Neuron (in vitro differentiated cells): ENCODE measurements around the gene CRYGS.
"Not testable (repeated sequence)": the region's sequence is repeated elsewhere in the genome, so short reads cannot be mapped to it uniquely, and the experiment has no call there.

Source experiments
- H2AFZ ChIP-seq: one replicate; pipeline ENCODE4 v1.6.1; 2013; ENCODE audit warnings: low read depth, mild to moderate bottlenecking, inconsistent platforms, low read length, moderate library complexity
- H3K27me3 ChIP-seq: one replicate; pipeline ENCODE4 v1.6.1; 2013; ENCODE audit warnings: low read length; ENCODE audit not compliant: insufficient read depth
- H3K36me3 ChIP-seq: one replicate; pipeline ENCODE4 v1.6.1; 2013; ENCODE audit warnings: low read length; ENCODE audit not compliant: insufficient read depth
- H3K4me1 ChIP-seq: one replicate; pipeline ENCODE4 v1.6.1; 2013; ENCODE audit warnings: low read length; ENCODE audit not compliant: insufficient read depth
- H3K4me3 ChIP-seq: 2 replicates; pipeline ENCODE4 v1.5.1; 2013; ENCODE audit warnings: mild to moderate bottlenecking, low read length, moderate library complexity
- H3K9me3 ChIP-seq: one replicate; pipeline ENCODE4 v1.6.1; 2013; ENCODE audit warnings: low read length

Gene CRYGS

DNA sequence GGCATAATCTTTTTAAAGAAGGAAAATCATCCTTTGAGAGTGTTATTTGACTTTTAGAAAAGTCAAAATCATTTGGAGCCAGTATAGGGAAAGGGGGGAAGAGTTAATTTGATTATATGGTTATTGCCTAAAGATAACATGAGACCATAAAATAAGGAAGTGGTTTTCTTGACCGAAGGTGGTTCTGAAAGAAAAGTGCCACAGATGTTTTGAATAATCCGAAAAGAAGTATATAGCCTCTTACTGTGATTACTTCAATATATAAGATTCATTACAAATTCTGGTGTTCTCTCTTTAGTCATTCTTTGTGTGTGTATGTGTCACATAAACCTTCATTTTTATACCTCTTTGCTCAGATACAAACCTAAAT is 27.4 kb upstream of the CRYGS start:
- Histone ChIP-seq H3K9me3 (no peaks in the 10 kb centered on the region), H2AFZ (no peak overlapping the region), H3K4me1 (peaks cover 24% of the 10 kb centered on the region), H3K4me3 (peak overlapping the region; percentile 61), H3K27me3 (no peaks in the 10 kb centered on the region), H3K36me3 (peaks cover 36% of the 10 kb centered on the region)

DNA sequence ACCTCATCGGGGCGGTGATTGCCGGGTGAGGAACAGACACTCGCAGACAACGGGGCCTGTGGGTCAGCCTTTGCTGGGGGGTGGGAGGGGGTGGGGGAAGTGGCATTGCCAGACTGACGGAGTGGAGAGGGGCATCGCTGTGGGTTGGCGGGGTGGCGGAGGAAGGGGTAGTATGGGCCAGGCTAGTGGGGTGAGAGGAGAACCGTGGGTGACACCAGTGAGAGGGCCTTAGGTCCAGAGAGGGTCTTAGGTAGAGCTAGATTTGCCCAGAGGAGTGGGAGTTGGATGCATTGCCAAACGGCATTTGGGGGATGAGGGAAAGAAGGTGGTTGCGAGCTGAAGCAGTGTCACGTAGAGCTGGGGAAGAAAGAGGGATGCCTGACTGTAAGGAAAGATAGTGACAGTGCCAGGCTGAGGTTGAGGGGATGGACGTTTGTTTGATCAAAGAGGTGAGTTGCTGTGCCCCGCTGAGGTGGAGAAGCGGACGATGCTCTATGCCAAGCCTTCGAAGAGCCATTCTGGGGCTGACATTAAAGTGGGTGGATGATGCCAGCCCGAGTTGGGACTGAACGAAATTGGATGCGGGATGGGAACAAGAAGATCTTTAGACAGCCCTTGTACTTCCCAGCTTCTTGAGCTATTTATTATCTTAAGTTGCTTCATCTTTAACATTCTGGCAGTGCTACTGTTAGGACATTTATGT is 26.9 kb upstream of the CRYGS start:
- Histone ChIP-seq H2AFZ (peak overlapping the region; percentile 36), H3K36me3 (peaks cover 31% of the 10 kb centered on the region), H3K4me1 (peaks cover 29% of the 10 kb centered on the region), H3K9me3 (no peaks in the 10 kb centered on the region), H3K27me3 (no peaks in the 10 kb centered on the region), H3K4me3 (peak overlapping the region; percentile 61)

DNA sequence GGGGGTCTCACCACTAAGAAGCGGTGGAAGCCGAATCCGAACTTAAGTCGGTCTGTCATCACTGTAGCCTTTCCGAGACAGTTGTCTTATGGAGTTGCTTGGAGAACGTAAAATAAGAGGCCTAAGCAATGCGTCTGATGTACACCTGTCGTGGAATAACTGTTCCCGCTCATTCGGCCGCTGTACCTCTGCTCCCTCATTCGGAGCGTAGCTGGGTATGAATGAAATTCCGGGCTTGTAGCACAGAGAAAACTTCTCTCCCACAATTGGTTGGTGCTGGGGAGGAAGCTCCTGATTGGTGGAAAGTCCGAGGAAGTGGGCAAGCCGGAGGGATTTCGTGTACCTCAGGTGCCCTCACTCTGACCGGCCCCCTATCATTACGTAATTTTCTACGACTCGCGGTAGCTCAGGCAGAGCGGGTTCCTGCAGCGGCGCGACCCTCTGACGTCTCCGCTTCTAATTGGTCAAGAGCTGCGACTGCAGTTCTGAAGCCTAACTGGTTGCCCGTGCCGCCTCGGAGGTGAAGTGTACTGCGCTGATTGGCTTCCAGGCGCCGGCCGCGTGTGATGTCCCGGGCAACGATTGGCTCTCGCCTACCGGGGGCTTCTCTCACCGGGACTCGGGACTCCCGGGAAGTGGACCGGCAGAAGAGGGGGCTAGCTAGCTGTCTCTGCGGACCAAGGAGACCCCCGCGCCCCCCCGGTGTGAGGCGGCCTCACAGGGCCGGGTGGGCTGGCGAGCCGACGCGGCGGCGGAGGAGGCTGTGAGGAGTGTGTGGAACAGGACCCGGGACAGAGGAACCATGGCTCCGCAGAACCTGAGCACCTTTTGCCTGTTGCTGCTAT is 26.1 kb upstream of the CRYGS start, which contains the start of gene DNAJB11:
TSS of gene DNAJB11 (plus strand) at position 625 of the 845 bp plus-strand sequence. CDS start at position 803, 178 bp downstream.
- peaks cover 29% of the 10 kb centered on the region for H3K4me1 ChIP-seq

DNA sequence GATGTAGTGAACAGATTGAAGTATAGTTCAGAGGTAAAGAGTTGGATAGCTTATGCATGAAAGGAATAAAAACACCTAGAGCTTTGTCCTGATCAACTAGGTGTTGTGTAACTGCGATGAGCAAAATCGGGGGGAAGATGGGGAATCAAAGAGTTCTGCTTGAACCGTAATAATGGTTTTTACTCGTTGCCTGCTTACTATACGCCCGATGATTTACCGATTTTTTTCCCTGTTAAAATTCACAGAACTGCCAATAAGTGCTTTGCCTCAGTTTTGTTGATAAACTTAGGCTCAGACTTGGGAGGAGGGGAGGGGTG is 25.6 kb upstream of the CRYGS start:
- Histone ChIP-seq H3K27me3 (no peaks in the 10 kb centered on the region), H2AFZ (peak overlapping the region; percentile 59), H3K4me3 (peak overlapping the region; percentile 75), H3K9me3 (no peaks in the 10 kb centered on the region), H3K4me1 (peaks cover 29% of the 10 kb centered on the region), H3K36me3 (peaks cover 17% of the 10 kb centered on the region)

More for the DNA sequence above, 26.1 kb upstream of the CRYGS start, which contains the start of gene DNAJB11:
- H3K27me3 ChIP-seq: no peaks in the 10 kb centered on the region
- H2AFZ ChIP-seq: peak within 1 kb of the TSS; percentile 59
- no peaks in the 10 kb centered on the region for H3K9me3 ChIP-seq
- peaks cover 23% of the 10 kb centered on the region for H3K36me3 ChIP-seq
- H3K4me3 ChIP-seq: peak within 1 kb of the TSS; percentile 75

DNA sequence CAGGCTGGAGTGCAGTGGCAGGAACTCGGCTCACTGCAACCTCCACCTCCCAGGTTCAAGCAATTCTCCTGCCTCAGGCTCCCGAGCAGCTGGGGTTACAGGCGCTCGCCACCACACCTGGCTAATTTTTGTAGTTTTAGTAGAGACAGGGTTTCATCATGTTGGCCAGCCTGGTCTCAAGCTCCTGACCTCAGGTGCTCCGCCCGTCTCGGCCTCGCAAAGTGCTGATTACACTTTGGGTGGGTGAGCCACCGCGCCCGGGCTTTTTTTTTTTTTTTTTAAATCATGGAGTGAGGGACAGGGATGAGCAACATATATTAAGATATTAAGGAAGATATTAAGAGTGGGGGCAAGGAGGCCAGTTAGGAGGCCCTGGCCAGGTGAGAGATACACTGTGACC is 25.2 kb upstream of the CRYGS start:
- not testable (repeated sequence) for H3K9me3 ChIP-seq, H3K27me3 ChIP-seq
- Histone ChIP-seq H3K4me1 (peaks cover 29% of the 10 kb centered on the region), H3K4me3 (peak overlapping the region; percentile 75), H3K36me3 (peaks cover 13% of the 10 kb centered on the region), H2AFZ (peak overlapping the region; percentile 59)

DNA sequence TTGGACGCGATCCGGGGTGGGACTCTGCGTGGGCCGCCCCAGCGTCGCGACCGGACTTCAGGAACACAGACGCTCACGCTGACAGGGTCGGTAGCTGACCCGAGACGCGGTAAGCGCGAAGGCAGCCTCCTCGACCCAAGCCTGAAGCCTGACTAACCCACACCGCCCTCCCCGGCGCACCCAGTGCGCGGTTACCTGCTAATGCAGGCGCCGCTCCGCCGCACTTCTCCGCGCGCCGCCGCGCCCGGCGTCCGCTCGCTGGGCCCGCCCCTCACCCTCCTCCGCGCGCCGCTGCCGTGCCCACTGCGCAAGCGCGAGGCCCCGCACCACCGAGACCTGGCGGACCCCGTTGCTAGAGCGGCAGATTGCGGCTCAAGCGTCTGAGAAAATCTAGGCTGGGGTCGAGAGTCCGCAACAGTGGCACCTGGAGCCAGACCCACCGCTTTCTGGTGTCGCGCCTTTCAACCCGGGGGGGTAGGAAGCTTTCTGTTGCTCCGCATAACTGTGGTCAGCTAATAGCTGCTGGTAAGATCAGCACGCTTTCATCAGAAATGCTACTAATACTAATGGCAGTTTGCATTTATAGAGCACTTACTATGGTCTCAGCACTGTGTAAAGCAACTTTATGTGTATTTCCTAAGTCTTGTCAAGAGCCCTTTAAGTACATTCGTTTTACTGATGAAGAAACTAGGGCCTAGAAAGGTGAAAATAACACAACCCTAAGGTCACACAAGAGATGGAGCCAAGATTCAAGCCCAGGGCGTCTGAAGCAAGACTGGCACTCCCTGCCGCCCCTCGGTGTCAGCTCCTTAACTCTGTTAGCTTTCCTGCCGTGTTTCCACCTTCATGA is 23.1 kb upstream of the CRYGS start, which contains the start of gene TBCCD1:
TSS of gene TBCCD1 (minus strand) at position 268 of the 850 bp plus-strand sequence. CDS start 3,010 bp downstream, outside the sequence.
- Histone ChIP-seq H3K4me1 (peaks cover 29% of the 10 kb centered on the region), H3K4me3 (peak within 1 kb of the TSS; percentile 74), H2AFZ (peak within 1 kb of the TSS; percentile 94), H3K27me3 (no peaks in the 10 kb centered on the region), H3K9me3 (no peaks in the 10 kb centered on the region), H3K36me3 (peaks cover 10% of the 10 kb centered on the region)

DNA sequence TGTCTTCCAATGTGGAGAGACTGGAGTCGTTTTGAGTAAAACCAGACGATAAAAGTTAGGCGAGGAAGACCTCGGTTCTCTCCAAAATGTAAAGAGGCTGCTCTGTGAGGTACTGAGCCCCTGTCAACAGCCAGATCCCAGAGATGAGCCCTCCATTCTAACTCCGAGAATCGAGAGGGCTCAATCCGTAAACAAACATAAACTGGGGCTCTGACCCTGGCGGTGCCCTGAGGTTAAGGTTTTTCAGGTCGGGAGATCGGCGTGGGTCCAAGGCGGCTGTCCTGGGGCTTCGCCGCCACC is 22.5 kb upstream of the CRYGS start:
- H2AFZ ChIP-seq: peak overlapping the region; percentile 94
- H3K9me3 ChIP-seq: no peaks in the 10 kb centered on the region
- peak overlapping the region; percentile 74 for H3K4me3 ChIP-seq
- H3K27me3 ChIP-seq: no peaks in the 10 kb centered on the region
- H3K36me3 ChIP-seq: peaks cover 9% of the 10 kb centered on the region
- peaks cover 26% of the 10 kb centered on the region for H3K4me1 ChIP-seq

DNA sequence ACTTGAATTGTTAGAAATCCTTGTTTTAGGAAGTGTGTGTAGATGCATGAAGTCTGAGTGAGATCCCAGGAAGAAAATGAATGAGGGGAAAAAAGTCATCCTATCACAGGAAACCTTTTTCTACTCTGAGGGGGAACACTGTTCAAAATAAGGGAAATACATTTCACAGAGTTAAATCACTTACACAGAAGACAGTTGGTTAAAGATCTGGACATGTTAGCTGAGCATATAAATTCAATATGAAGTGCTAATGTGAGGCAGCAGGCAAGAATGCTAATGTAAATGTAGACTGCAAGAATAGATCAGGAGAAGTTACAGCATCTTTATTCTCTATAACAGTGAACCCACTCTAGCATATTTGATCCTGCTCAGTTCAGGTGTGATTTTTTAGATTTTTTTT is 20.4 kb upstream of the CRYGS start:
- Histone ChIP-seq H3K9me3 (no peaks in the 10 kb centered on the region), H2AFZ (no peak overlapping the region), H3K27me3 (no peaks in the 10 kb centered on the region), H3K4me3 (no peak overlapping the region), H3K4me1 (peaks cover 16% of the 10 kb centered on the region), H3K36me3 (peaks cover 12% of the 10 kb centered on the region)

DNA sequence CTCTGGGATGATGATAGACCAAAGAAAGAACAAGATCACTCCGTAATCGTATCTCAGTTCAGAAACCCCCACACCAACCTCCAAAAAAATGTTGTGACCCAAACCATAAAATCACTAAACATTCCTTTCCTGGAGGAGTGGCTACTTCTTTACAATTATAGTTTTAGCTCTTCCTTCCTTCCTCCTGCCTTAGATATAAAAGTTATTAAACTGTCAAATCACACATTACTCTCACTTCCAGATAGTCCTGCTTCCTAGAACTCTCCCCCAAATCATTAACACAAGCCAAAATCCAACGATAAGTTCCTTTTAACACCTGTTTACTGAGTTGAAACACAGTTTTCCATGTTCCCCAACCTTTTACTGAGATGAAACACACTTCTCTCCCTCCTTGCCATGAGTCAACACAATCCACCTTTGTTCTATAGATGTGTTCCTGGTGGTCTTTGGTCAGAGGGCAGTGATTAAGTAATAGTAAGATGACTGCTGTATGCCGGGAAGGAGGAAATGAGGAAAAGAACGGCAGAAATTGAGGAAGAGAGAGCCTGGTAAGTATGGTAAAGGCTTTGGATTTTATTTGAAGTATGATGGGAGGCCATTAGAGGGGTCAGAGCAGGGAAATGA is 8.3 kb upstream of the CRYGS start:
- H3K27me3 ChIP-seq: no peaks in the 10 kb centered on the region
- no peak overlapping the region for H3K4me3 ChIP-seq
- no peaks in the 10 kb centered on the region for H3K9me3 ChIP-seq
- no peak overlapping the region for H2AFZ ChIP-seq
- no peaks in the 10 kb centered on the region for H3K4me1 ChIP-seq
- peaks cover 36% of the 10 kb centered on the region for H3K36me3 ChIP-seq

DNA sequence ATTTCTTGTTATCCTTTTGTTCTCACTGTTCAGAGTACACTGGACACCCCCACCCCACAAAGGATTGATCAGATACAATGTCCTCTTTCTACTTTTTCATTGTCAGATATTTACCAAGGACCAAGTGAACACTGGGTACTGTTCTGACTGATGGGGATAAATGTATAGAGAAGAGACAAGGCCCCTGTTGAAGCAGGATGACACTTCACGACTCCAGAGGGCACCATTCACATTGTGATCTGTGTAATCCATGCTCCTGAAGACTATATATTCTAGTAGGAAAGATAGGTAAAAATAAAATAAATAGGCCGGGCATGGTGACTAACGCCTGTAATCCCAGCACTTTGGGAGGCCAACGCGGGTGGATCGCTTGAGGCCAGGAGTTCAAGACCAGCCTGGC is 7.2 kb upstream of the CRYGS start:
- peaks cover 35% of the 10 kb centered on the region for H3K36me3 ChIP-seq
- no peaks in the 10 kb centered on the region for H3K4me1 ChIP-seq
- no peaks in the 10 kb centered on the region for H3K27me3 ChIP-seq
- H3K9me3 ChIP-seq: no peaks in the 10 kb centered on the region
- no peak overlapping the region for H2AFZ ChIP-seq
- no peak overlapping the region for H3K4me3 ChIP-seq

DNA sequence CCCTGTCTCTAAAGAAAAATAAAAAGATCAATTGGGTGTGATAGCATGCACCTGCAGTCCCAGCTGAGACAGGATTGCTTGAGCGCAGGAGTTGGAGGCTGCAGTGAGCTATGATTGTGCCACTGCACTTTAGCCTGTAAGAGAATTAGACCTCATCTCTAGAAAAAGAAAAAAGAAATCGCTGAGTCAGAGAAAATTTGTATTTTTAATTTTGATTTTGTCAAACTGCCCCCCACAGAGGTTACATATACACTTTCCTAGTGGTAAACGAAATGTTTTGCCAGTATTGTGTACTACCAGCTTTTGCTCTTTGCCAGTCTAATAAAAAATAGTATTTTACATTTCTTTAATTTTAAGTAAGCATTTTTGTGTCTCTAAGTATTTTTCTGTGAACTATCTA is 5.3 kb upstream of the CRYGS start:
- H3K4me3 ChIP-seq: no peak overlapping the region
- H3K36me3 ChIP-seq: peaks cover 22% of the 10 kb centered on the region
- no peak overlapping the region for H2AFZ ChIP-seq
- H3K9me3 ChIP-seq: no peaks in the 10 kb centered on the region
- no peaks in the 10 kb centered on the region for H3K27me3 ChIP-seq
- no peaks in the 10 kb centered on the region for H3K4me1 ChIP-seq

DNA sequence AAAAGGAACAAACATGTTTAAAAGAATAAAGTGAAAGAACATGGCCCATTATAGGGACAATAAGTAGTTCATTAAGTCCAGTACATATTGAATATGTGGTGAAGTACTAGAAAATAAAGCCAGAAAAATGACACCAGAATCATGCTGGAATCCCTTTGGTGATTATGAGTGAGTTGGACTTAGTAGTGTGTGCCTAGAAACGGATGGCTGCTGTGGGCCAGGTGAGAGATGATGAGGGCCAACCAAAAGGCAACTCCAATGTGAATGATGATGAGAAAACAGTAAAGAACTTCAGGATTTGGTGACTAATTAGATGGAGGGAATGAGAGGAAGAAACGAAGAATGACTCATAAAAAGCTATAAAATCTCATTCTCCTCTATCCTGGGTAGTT is 3.3 kb downstream of the CRYGS start:
- Histone ChIP-seq H3K36me3 (peaks cover 5% of the 10 kb centered on the region), H3K27me3 (no peaks in the 10 kb centered on the region), H3K4me3 (no peak overlapping the region), H3K9me3 (no peaks in the 10 kb centered on the region), H3K4me1 (peaks cover 7% of the 10 kb centered on the region), H2AFZ (no peak overlapping the region)
